Adrenal gland (tissue), 12 donors: ENCODE results near the gene SMARCC1. TPM values are rescaled to one million over a fixed set of nuclear protein-coding genes. Genes with fewer than 3 reads are reported as not detected.
"Not testable (repeated sequence)": the region's sequence is repeated elsewhere in the genome, so short reads cannot be mapped to it uniquely, and the experiment has no call there.

Experiments
- DNase-seq, 7 donors: peaks; one replicate each; pipeline ENCODE4 v3.0.0-alpha.2; 2019 to 2020
- H3K27ac ChIP-seq, 5 donors: fragments of 200-600 bp; sonication (generic) in 4 of 5; 1 replicate in 3 of 5; 2 replicates in 2 of 5; pipeline versions ENCODE4 v1.5.1 to v1.8.0; 2016 to 2020; ENCODE audit warnings: mild to moderate bottlenecking in 1 of 5
- H3K27me3 ChIP-seq: fragments of 200-600 bp; 2 replicates; pipeline ENCODE4 v1.8.0; 2021
- H3K36me3 ChIP-seq, 2 donors: fragments of 200-600 bp; replicated peaks in 1 of 2; 1 replicate in 1 of 2; 2 replicates in 1 of 2; pipeline versions ENCODE4 v1.5.1 to v1.8.0; 2018 to 2022
- H3K4me1 ChIP-seq, 2 donors: fragments of 200-600 bp; replicated peaks in 1 of 2; 1 replicate in 1 of 2; 2 replicates in 1 of 2; pipeline versions ENCODE4 v1.5.1 to v1.8.0; 2018 to 2021
- H3K4me3 ChIP-seq, 4 donors: fragments of 200-600 bp; sonication (generic) in 3 of 4; one replicate each; pipeline ENCODE4 v1.5.1; 2016 to 2018
- H3K9me3 ChIP-seq, 3 donors: fragments of 200-600 bp; sonication (generic) in 1 of 3; replicated peaks in 1 of 3; 1 replicate in 2 of 3; 2 replicates in 1 of 3; pipeline versions ENCODE4 v1.5.1 to v1.8.0; 2016 to 2021
- CTCF ChIP-seq, 6 experiments: fragments of 450-650 bp in 4 of 6; fragments of 200-600 bp in 2 of 6; sonication (generic) in 1 of 6; IDR thresholded peaks; 1 replicate in 5 of 6; 2 replicates in 1 of 6; pipeline versions ENCODE4 v1.5.1 to v1.8.0; 2016 to 2021; ENCODE audit warnings: antibody characterized with exemption in 6 of 6, mild to moderate bottlenecking in 2 of 6, moderate library complexity in 1 of 6
- POLR2A ChIP-seq, 2 donors: fragments of 450-650 bp; IDR thresholded peaks; one replicate each; pipeline ENCODE4 v1.6.1; 2017; ENCODE audit warnings: antibody characterized with exemption in 2 of 2, mild to moderate bottlenecking in 2 of 2, moderate library complexity in 1 of 2
- WGBS, 4 donors: extraction: QIAGEN DNeasy Blood & Tissue Kit in 2 of 4; methylation state at CpG; one replicate each; pipeline versions ENCODE4 v1.1.5 to v1.1.7; 2013 to 2017; 5-methylcytosine and 5-hydroxymethylcytosine counted together
- intact Hi-C, 2 donors: fragments of 100-400 bp; cut with DNase I; formaldehyde crosslinking; loops; one replicate each; pipeline versions ENCODE4 v1.14.1 to v1.15.0; 2022 to 2023
- polyA plus RNA-seq, 3 donors: library from polyadenylated mRNA; stranded (reverse); fragments of 200-250 nt in 2 of 3; fragments of 350-450 nt in 1 of 3; fragmentation: Illumina TruSeq in 1 of 3; extraction: RNeasy Lipid Tissue Mini Kit (QIAGEN cat#74804) in 1 of 3; gene quantifications; one replicate each; pipeline ENCODE4 v1.2.3, GENCODE V29; 2013 to 2014
- total RNA-seq, 9 donors: library from RNA; depleted of rRNA in 4 of 9; stranded (reverse); fragments of >200 nt in 4 of 9; fragments of 120-200 nt in 1 of 9; fragmentation: NEBNext Ultra II Directional in 1 of 9; extraction: Animal tissue kit (Norgen Biotek cat#: 25700) in 1 of 9; gene quantifications; one replicate each; pipeline versions ENCODE4 v1.1.0 to v1.2.4, GENCODE V29; 2013 to 2023
- donor health status: healthy with polysubstance abuse.
- donor health status: Bipolar disorder and iron deficiency.
- donor health status: DM: yes; HTN: yes; CAD: no.
- donor health status: DM: no; HTN: no; CAD: no.
- donor health status: DM: no; HTN: no; CAD: no.
- donor health status: DM: yes; HTN: yes; CAD: no.

The SMARCC1 gene
- total and polyA plus RNA-seq, 12 donors, result 5.5 to 47.4 (median 19.9) TPM

- TF ChIP-seq POLR2A (IDR thresholded peaks at IDR 0.05) (no peak), CTCF (IDR thresholded peaks at IDR 0.05) (no peak)
- Histone ChIP-seq H3K9me3 (no peaks in the 10 kb centered on the region), H3K36me3 (peaks cover 0 to 3% of the 10 kb centered on the region in 2 donors), H3K27ac (no peak overlapping the region), H3K4me1 (no peaks in the 10 kb centered on the region), H3K27me3 (no peaks in the 10 kb centered on the region), H3K4me3 (no peak overlapping the region)
- WGBS, 4 donors, result 80 to 98% (median 92%) methylated on average over 4 of the region's 4 CpGs
- DNase-seq, result peak in 1 of 7 donors; percentile 7
- intact Hi-C loops, result no loop called here
Observed at GRCh38 chr3:47766186-47766585, 15.5 kb downstream of the SMARCC1 start.

GRCh38 chr3:47762233-47762632 is 19.5 kb downstream of the SMARCC1 start:
- Histone ChIP-seq H3K27ac (no peak overlapping the region), H3K27me3 (no peaks in the 10 kb centered on the region), H3K4me1 (no peaks in the 10 kb centered on the region), H3K4me3 (no peak overlapping the region), H3K9me3 (no peaks in the 10 kb centered on the region), H3K36me3 (no peaks in the 10 kb centered on the region)
- DNase-seq, result no peak
- TF ChIP-seq POLR2A (IDR thresholded peaks at IDR 0.05) (no peak), CTCF (IDR thresholded peaks at IDR 0.05) (no peak)
- intact Hi-C loops, result no loop called here
- WGBS, 4 donors, result 45 to 53% (median 49%) methylated on average over 4 of the region's 4 CpGs

GRCh38 chr3:47761046-47761445 is 20.6 kb downstream of the SMARCC1 start:
- Histone ChIP-seq H3K27ac (no peak overlapping the region), H3K4me3 (no peak overlapping the region), H3K27me3 (no peaks in the 10 kb centered on the region), H3K4me1 (no peaks in the 10 kb centered on the region), H3K9me3 (no peaks in the 10 kb centered on the region), H3K36me3 (no peaks in the 10 kb centered on the region)
- TF ChIP-seq CTCF (IDR thresholded peaks at IDR 0.05) (no peak), POLR2A (IDR thresholded peaks at IDR 0.05) (no peak)
- intact Hi-C loops, result no loop called here
- WGBS, 4 donors, result 90 to 94% (median 91%) methylated on average over 4 of the region's 4 CpGs
- no peak for DNase-seq

GRCh38 chr3:47760207-47760606 is 21.5 kb downstream of the SMARCC1 start:
- peak in 1 of 7 donors; percentile 24 for DNase-seq
- H3K4me3 ChIP-seq, H3K36me3 ChIP-seq, H3K27me3 ChIP-seq, H3K4me1 ChIP-seq, H3K9me3 ChIP-seq, H3K27ac ChIP-seq, intact Hi-C loops: not testable (repeated sequence)
- 84 to 96% (median 87%) methylated on average over 4 of the region's 4 CpGs for WGBS, 4 donors

- Histone ChIP-seq H3K9me3 (no peaks in the 10 kb centered on the region), H3K27me3 (no peaks in the 10 kb centered on the region), H3K36me3 (no peaks in the 10 kb centered on the region), H3K4me3 (no peak overlapping the region), H3K27ac (no peak overlapping the region), H3K4me1 (no peaks in the 10 kb centered on the region)
- intact Hi-C loops, result no loop called here
- WGBS, 4 donors, result 84 to 89% (median 87%) methylated on average over 14 of the region's 14 CpGs
- DNase-seq, result peak in 1 of 7 donors; percentile 20
- no peak for TF ChIP-seq POLR2A (IDR thresholded peaks at IDR 0.05)
- TF ChIP-seq CTCF (IDR thresholded peaks at IDR 0.05), result no peak
Observed at GRCh38 chr3:47758261-47759025, 23.2 kb downstream of the SMARCC1 start.
